ENCODE measurements around the gene FXYD5.
"Not testable (repeated sequence)": the region's sequence is repeated elsewhere in the genome, so short reads cannot be mapped to it uniquely, and the experiment has no call there.

Gene FXYD5

DNA sequence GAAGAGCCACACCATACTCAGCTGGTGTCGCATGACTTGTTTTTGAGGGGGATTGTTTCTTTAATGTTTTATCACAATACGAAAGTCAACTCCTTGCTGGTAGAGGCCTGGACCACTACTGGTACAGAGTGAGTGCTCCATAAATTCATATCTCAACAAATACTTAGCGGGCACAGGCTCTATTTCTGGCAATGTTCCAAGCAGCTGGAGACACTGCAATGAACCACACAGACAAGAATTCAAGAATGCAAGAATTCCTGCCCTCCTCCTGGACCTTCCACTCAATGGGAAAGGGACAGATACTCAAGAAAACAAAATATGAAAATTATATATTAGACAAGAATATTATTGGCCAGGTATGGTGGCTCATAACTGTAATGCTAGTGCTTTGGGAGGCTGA is 5.1 kb upstream of the FXYD5 start:
- no peak for DNase-seq
- Mint-ChIP-seq H3K4me3 (no peak overlapping the region), H3K27ac (no peak overlapping the region), H3K36me3 (peaks cover 31% of the 10 kb centered on the region), H3K9me3 (no peaks in the 10 kb centered on the region), H3K4me1 (peaks cover 41% of the 10 kb centered on the region), H3K27me3 (peaks cover 35% of the 10 kb centered on the region)
- CTCF ChIA-PET: interaction anchor here (0.9 kb wide), 1 partner anchor 8 kb away, joined by 3 read pairs; no protein-coding TSS in a partner anchor

DNA sequence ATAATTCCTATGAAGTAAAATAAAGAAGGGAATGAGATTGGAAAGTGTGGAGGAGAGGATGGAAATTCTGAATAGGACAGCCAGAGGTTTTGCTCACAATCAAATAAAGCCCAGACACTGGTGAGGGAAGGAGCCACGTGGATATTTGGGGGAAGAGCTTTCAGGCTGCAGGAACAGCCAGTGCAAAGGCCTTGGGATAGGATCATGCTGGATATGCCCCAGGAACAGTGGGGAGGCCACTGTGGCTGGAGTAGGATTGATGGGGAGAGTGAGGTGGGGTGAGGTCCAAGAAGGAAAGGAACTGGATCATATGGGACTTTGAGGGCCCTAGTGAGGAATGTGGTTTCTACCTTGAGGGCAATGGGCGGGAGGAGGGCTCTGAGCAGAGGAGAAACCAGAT is 4.1 kb upstream of the FXYD5 start:
- Mint-ChIP-seq H3K27me3 (peaks cover 26% of the 10 kb centered on the region), H3K9me3 (no peaks in the 10 kb centered on the region), H3K36me3 (peaks cover 40% of the 10 kb centered on the region), H3K27ac (no peak overlapping the region), H3K4me1 (peaks cover 31% of the 10 kb centered on the region), H3K4me3 (no peak overlapping the region)
- CTCF ChIA-PET: interaction anchor here (0.6 to 1.2 kb wide), 3 partner anchors 9 to 66 kb away, joined by 3 read pairs; no protein-coding TSS in a partner anchor
- no peak for DNase-seq

DNA sequence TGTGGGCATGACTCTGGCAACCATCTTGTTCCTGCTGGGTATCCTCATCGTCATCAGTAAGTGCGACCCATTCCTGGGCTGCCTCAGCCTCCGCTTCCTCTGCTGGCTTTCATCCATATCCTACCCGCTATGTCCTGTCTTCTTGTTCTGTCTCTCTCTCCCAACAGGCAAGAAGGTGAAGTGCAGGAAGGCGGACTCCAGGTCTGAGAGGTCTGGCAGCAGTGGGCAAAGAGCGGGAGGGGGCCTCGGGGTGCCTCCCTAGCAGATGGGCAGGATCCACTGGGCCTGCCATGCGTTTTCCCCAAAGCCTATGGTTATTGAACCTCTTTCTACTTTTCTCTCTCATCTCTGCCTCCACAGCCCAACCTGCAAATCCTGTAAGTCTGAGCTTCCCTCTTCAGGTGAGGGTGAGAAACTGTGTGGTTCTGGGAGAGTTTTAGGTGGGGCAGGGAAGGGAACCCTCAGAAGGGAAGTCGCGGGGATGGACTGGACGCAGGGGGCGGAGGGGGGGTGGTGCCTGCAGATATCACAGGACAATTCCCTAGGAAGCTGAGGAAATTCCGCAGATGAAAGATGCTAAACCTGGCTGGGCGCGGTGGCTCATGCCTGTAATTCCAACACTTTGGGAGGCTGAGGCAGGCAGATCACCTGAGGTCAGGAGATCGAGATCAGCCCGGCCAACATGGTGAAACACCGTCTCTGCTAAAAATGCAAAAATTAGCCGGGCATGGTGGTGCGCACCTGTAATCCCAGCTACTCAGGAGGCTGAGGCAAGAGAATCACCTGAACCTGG is 3.1 kb upstream of the FXYD5 start:
- CTCF ChIA-PET: interaction anchor here (1.2 to 4.1 kb wide), 2 partner anchors 8 to 65 kb away, joined by 3 to 50 read pairs; partner anchors contain the start of gene FXYD7
- H3K27ac Mint-ChIP-seq: no peak overlapping the region
- peaks cover 26% of the 10 kb centered on the region for H3K27me3 Mint-ChIP-seq
- H3K9me3 Mint-ChIP-seq: no peaks in the 10 kb centered on the region
- peaks cover 37% of the 10 kb centered on the region for H3K4me1 Mint-ChIP-seq
- no peak for DNase-seq
- H3K4me3 Mint-ChIP-seq: no peak overlapping the region
- peaks cover 48% of the 10 kb centered on the region for H3K36me3 Mint-ChIP-seq

DNA sequence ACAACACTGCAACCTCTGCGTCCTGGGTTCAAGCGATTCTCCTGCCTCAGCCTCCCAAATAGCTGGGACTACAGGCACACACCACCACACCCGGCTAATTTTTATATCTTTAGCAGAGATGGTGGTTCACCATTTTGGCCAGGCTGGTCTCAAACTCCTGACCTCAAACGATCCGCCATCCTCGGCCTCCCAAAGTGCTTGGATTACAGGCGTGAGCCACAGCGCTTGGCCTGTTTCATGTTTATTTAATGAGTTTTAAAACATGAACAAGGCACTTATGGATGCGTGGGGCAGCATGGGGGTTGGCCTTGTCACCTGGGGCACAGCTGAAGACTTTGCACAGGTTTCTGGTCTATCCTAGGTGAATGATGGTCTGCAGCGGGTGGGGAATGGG is 1.4 kb upstream of the FXYD5 start:
- CTCF ChIA-PET: interaction anchor here (0.6 to 4.1 kb wide), 5 partner anchors 10 to 89 kb away, joined by 3 to 50 read pairs (median 7); partner anchors contain the start of gene FXYD7
- not testable (repeated sequence) for H3K9me3 Mint-ChIP-seq, H3K27ac Mint-ChIP-seq, DNase-seq
- H3K27me3 Mint-ChIP-seq: peaks cover 22% of the 10 kb centered on the region
- peaks cover 53% of the 10 kb centered on the region for H3K36me3 Mint-ChIP-seq
- peaks cover 51% of the 10 kb centered on the region for H3K4me1 Mint-ChIP-seq
- H3K4me3 Mint-ChIP-seq: peak overlapping the region; percentile 98

DNA sequence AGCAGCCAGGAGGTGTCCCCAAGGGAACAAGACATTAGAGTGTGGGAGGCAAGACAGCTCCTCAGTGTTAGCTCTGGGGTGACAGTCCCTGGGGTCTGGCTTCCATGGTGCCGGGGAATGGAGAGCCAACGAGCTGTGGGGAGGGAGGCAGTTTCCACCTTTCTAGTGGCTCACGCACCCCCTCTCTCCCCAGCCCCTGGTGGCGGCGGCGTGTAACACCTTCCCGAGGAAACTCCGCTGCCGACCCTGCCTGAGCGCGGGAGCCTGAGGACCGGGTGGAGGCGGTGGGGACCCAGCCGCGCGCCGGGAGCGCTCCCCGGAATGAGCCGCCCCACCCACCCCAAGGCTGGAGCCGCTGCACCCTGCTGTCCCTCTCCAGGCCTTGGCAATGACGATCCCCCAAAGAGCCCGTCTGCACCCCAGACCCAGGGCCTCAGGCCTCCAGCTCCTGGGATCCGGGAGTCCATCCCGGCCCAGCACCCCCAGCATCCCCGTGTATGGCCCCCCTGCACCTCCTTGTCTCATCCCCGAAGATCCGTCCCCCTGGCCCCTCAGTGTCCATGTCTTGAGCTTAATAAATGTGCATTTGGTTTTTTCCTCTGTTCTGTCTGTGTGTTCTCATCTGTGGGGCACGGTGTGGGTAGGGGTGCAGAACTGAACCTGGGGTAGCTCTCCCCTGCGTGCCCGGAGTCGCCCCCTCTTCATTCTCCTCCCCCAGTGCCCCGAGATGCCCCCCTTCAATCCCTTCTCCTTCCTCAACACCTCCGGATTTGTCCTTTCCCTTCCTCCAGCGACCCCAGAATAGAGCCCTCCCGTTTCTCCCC is 622 bp upstream of the FXYD5 start:
- peak overlapping the region; percentile 95 for H3K27ac Mint-ChIP-seq
- DNase-seq: peak; percentile 83
- peaks cover 59% of the 10 kb centered on the region for H3K36me3 Mint-ChIP-seq
- H3K27me3 Mint-ChIP-seq: peaks cover 22% of the 10 kb centered on the region
- CTCF ChIA-PET: interaction anchor here (0.6 to 4.1 kb wide), 16 partner anchors 9 to 192 kb away, joined by 3 to 50 read pairs (median 4); partner anchors contain the start of gene FXYD7
- no peaks in the 10 kb centered on the region for H3K9me3 Mint-ChIP-seq
- H3K4me3 Mint-ChIP-seq: peak overlapping the region; percentile 98
- H3K4me1 Mint-ChIP-seq: peaks cover 59% of the 10 kb centered on the region

DNA sequence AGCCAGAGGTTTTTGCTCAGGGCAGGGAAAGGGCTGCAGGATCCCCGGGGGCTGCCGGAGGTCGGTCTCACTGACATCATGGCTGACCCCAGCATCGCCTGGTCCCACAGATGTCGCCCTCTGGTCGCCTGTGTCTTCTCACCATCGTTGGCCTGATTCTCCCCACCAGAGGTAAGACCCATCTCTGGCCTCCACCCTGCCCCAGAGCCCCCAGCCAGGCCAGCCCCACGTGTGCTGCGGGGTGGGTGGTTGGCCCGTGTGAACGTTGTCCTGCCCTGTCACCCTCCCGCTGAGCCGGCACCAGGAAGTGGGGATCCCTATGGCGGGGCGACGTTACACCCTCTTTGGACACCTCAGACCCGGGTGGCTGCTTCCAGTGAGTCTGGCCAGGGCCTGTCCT is 906 bp downstream of the FXYD5 start:
- DNase-seq: peak; percentile 58

DNA sequence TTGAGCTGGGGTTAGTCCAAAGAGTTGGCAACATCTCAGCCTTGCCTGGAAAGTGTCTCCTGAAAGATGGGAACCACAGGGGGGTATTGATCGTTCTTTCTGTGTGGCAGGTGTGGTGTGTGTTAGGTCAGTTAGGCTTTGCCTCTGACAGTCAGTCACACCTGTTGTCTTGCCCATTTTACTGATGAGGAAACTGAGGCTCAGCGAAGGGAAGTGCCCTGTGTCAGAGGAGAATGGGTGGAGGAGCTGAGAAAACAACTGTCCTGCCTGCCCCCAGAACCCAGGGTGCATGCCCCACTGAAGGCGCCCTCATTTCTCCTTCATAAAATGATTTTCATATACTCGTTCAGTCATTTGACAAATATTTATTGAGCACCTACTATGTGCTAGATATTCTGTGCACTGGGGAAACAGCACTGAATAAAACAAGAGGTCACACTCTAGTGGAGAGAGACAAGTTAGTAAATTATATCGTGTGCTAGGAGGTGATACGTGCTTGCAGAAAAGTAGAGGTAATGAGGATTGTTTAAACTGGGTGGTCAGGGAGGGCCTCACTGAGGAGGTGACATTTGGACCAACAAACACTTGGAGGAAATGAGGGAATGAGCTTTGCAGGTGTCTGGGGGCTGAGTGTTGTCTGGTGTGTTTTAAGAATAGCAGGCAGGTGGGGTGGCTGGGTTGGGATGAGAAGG is 1.6 kb downstream of the FXYD5 start:
- CTCF ChIA-PET: no interaction called here
- Mint-ChIP-seq H3K4me3 (peak overlapping the region; percentile 98), H3K36me3 (peaks cover 70% of the 10 kb centered on the region), H3K27ac (peak overlapping the region; percentile 95), H3K27me3 (peaks cover 18% of the 10 kb centered on the region), H3K4me1 (peaks cover 63% of the 10 kb centered on the region), H3K9me3 (peaks cover 3% of the 10 kb centered on the region)
- no peak for DNase-seq

More for the DNA sequence above, 906 bp downstream of the FXYD5 start:
- CTCF ChIA-PET: no interaction called here
- Mint-ChIP-seq H3K4me3 (peak overlapping the region; percentile 98), H3K36me3 (peaks cover 67% of the 10 kb centered on the region), H3K4me1 (peaks cover 64% of the 10 kb centered on the region), H3K27me3 (peaks cover 22% of the 10 kb centered on the region), H3K27ac (peak overlapping the region; percentile 95), H3K9me3 (no peaks in the 10 kb centered on the region)

DNA sequence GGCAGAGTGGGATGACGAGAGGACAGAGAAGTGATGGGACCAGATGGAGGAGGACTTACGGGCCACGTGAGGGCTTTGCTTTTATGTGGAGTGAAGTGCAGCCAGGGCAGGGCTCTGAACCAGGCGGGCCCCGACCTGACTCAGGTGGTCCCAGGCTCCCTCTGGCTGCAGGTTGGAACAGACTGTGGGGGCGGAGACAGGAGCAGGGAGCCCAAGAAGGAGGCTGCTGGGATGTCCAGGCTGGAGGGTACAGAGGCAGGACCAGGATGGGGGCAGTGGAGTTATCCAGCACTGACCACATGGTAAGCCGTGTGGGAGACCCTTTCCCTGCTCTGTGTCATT is 2.1 kb downstream of the FXYD5 start:
- DNase-seq: no peak
- Mint-ChIP-seq H3K27me3 (peaks cover 13% of the 10 kb centered on the region), H3K4me1 (peaks cover 65% of the 10 kb centered on the region), H3K36me3 (peaks cover 74% of the 10 kb centered on the region), H3K4me3 (peak overlapping the region; percentile 98), H3K9me3 (peaks cover 8% of the 10 kb centered on the region), H3K27ac (peak overlapping the region; percentile 95)
- CTCF ChIA-PET: no interaction called here

DNA sequence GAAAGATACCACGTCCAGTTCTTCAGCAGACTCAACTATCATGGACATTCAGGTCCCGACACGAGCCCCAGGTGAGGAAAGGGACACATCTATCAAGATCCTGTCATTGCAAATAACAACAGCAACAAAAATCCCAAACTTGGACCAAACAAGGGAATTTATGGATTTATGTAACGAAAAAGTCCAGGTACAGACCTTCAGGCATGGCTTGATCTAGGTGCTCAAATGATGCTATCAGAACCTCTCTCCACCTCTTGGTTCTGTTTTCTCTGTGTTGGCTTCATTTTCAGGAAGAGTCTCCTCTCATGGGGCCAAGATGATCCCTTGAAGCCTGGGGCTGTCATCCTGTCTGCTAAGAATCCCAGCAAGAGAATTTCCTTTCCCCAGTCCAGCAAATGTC is 2.9 kb downstream of the FXYD5 start:
- peaks cover 5% of the 10 kb centered on the region for H3K27me3 Mint-ChIP-seq
- peak overlapping the region; percentile 55 for H3K27ac Mint-ChIP-seq
- no peak for DNase-seq
- peaks cover 13% of the 10 kb centered on the region for H3K9me3 Mint-ChIP-seq
- peak overlapping the region; percentile 98 for H3K4me3 Mint-ChIP-seq
- CTCF ChIA-PET: interaction anchor here (1.9 kb wide), 1 partner anchor 60 kb away, joined by 5 read pairs; no protein-coding TSS in a partner anchor
- peaks cover 67% of the 10 kb centered on the region for H3K4me1 Mint-ChIP-seq
- peaks cover 82% of the 10 kb centered on the region for H3K36me3 Mint-ChIP-seq

DNA sequence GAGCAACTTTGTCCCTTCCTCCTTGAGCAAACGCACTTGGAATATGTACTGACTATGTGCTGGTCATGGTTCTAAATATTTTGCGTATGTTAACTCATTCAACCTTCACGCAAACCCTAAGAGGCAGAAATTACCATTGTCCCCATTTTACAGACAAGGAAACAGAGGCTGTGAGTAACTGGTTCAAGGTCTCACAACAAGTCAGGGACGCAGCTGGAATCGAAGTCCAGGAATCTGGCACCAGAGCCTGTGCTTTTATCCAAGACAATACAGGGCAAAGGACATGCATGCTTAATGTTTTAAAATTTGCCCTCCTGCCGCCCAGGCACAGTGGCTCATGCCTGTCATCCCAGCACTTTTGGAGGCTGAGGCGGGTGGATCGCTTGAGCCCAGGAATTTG is 5.1 kb downstream of the FXYD5 start:
- Mint-ChIP-seq H3K27me3 (no peaks in the 10 kb centered on the region), H3K27ac (peak overlapping the region; percentile 21), H3K4me3 (no peak overlapping the region), H3K36me3 (peaks cover 98% of the 10 kb centered on the region), H3K9me3 (peaks cover 24% of the 10 kb centered on the region), H3K4me1 (peaks cover 69% of the 10 kb centered on the region)
- CTCF ChIA-PET: no interaction called here
- no peak for DNase-seq

DNA sequence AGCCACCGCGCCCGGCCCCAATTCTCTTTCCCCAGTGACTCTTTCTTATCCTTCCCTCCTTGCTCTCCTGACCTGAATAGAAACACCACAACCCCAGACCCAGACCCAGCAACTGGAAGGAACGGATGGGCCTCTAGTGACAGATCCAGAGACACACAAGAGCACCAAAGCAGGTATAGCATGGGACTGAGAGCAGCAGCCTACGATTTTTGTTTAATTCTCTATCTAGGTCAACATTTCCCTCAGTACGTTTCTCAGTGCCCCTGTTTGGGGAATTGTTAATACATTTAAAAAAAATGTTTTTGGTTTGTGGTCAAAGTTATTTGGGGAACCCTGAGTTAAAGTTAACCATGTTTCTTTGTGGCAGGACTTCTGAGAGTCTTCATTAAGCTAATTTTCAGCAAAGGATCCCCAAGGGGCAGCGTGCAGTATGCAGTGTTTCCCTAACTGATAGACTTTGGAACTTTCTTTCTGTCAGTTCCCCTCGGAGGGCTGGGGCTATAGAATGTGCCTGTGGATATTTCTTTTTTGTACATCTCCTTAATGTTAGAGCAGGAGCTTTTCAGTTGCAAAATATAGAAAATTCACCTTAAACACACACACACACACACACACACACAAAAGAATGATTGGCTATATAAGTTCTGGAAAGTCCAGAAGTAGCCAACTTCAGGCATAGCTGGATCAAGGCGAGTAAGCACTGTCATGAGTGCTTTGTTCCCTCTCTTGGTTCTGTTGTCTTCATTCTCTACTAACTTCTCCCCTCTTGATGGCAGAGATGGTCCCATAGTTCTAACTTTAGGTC is 6.3 kb downstream of the FXYD5 start:
- no peak overlapping the region for H3K4me3 Mint-ChIP-seq

DNA sequence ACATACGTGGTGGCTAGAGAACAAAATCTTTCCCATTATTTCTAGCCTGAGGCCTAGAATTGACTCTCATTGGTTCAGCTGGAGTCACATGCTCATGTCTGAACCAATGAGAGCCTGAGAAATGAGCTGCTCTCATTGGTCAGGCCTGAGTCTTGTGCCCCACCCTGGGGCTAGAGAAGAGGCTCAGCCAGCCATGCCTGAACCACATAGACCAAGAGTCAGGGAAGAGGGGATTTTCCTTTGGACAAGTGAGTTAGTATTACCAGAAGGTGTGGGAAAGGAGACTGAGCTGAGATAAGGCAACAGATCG is 6.9 kb downstream of the FXYD5 start:
- Mint-ChIP-seq H3K27ac (no peak overlapping the region), H3K9me3 (peaks cover 37% of the 10 kb centered on the region), H3K4me3 (no peak overlapping the region), H3K4me1 (peaks cover 73% of the 10 kb centered on the region), H3K36me3 (peaks cover 99% of the 10 kb centered on the region), H3K27me3 (no peaks in the 10 kb centered on the region)
- DNase-seq: no peak
- CTCF ChIA-PET: interaction anchor here (1.2 to 1.6 kb wide), 2 partner anchors 20 to 56 kb away, joined by 3 to 4 read pairs; no protein-coding TSS in a partner anchor

More for the DNA sequence above, 6.3 kb downstream of the FXYD5 start:
- CTCF ChIA-PET: interaction anchor here (1.2 to 1.6 kb wide), 2 partner anchors 19 to 56 kb away, joined by 3 to 4 read pairs; no protein-coding TSS in a partner anchor
- Mint-ChIP-seq H3K27me3 (no peaks in the 10 kb centered on the region), H3K27ac (peak overlapping the region; percentile 52), H3K9me3 (peaks cover 31% of the 10 kb centered on the region), H3K36me3 (peaks cover 99% of the 10 kb centered on the region), H3K4me1 (peaks cover 73% of the 10 kb centered on the region)
- no peak for DNase-seq

Measured in activated naive CD4-positive, alpha-beta T cell treated with anti-CD3 and anti-CD28 coated beads, Interleukin-2, amount 10 ng/mL, durations not matched to agents 7 days and 5 days (primary cell).